GM11168 (cell line): ENCODE measurements around the gene SLC25A22.

Experiments used
- in situ Hi-C: fragments of 300-500 bp; cut with MboI; formaldehyde crosslinking; loops from one replicate; pipeline ENCODE4 v1.12.0; 2022; ENCODE audit warnings: low sequenced_read_pairs; ENCODE audit not compliant: unreplicated experiment

SLC25A22 gene

DNA sequence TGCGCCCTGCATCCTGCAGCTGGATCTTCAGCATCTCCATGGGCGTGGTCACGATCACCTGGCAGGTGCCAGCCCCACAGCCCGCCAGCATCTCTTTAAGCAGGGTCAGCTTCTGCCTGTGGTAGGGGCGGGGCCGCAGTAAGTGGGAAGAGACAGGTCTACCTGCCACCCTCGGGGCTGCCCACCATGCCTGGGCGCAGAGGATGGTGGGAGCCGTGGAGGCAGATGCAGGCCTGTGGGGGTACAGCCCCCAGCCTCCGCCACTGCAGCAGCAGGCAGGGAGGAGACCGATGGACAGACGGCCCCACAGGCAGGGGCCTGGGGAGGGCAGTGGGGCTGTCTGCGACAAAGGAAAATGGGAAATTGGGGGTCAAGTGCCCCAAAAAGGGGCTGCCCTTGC is 5.2 kb downstream of the SLC25A22 start:
- in situ Hi-C loops: no loop called here

DNA sequence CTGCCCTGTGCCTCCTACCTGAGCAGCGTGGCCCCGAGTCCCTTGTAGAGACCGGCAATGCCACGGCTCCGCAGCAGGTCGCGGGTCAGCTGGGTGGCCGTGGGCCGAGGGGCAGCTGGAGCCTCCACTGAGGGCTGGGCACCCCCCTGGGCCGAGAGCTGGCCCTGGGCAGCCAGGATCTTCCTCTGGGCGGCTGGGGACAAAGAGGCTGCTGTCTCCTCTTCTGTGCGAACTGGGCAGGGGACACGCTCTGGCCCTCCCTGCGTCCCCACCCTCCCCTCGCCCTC is 5.6 kb downstream of the SLC25A22 start:
- in situ Hi-C loops: no loop called here

DNA sequence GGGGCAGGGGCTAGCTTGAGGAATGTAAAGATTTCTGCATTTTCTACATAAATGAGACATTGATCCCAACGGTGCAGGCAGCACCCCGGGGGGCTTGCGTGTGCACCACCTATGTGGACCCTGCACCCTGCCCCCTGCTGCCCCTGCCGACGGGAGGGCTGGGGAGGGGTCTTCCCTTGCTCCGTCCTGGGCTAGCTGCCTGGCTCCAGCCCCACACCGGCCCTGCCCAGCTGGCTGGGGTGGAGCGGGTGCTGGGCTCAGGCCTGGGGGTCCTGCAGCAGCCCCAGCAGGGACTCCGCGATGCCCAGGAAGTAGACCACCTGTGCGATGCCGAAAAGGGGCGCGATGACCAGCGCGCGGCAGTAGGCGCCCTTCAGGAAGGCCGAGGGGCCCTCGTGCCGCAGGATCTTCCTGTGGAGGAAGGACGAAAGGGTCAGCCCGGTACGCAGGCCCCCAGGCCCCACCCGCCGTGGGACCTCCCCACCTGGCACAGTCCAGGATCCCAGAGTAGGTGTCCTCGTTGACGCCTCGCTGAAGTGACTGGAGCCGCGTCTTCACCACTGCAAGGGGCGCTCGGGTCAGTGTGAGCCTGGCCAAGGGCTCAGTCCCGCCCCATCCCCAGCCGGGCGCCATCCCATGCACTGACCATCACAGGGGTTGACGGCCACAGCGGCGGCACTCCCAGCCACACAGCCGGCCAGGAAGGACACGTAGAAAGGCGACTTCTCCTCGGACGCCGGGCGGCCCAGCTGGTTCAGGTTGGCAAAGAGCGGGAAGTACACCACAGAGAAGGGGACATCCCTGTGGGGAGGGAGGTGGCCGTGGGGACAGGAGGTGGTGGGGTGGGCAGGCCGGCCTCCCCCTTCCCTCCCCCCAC is 6.2 kb downstream of the SLC25A22 start:
- in situ Hi-C loops: no loop called here

DNA sequence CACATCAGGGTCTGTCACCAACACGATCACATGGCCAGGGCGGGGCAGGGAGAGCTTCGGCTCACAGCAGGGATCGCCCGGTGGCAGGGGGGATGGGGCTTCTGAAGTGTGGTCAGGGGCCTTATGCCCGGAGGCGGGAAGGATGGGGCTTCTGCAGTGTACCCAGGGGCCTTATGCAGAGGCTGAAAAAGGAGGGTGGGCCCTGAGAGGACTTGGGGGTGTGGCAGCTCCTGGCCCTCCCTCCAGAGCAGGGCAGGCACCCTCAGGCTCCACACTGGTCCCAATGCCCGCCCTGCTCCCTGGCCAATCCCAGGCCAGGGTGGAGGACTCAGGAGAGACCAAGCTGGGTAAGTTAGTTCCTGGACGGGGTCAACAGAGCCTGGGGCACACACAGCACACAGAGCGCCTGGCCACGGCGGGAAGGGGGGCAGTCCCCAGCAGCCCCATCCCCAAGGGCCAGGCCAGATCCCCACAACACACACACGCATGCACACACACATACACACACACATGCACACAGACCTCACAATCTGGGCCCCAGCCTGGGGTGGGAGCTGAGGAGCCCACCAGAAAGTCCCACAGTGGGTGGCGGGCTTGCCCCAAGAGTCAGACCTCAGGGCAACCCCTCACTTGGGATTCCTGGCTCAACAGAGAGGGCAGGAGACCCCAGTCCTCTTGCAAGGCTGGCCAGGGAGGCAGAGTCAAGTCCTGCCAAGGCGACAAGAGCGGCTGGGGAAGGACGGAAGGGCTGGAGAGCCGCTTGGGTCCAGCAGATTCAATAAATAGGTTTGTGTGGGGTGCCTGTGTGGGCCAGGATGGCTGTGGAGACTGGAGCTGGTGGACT is 7.1 kb downstream of the SLC25A22 start:
- in situ Hi-C loops: no loop called here

DNA sequence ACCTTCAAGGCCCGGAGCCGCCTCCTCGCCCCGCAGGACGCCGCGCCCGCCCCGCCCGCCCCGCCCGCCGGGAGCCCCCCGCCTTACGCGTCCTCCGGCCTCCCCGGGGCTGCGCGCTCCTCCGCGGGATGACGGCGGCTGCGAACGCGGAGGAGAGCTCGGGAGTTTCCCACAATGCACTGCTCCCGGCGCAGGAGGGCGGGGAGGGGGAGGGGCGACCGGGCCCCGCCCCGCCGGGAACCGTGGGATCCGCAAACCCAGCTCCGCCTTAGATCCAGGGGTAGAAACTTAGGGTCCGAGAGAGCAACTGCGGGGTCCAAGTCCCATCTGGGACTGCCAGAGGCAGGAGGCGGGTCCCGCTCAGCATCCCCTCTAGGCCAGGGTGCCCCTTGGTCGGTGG is 8.1 kb downstream of the SLC25A22 start, which contains the start of gene CEND1:
TSS of gene CEND1 (minus strand) at position 148 of the 400 bp plus-strand sequence. CDS start 1,514 bp downstream, outside the sequence.
- in situ Hi-C loops: no loop called here

DNA sequence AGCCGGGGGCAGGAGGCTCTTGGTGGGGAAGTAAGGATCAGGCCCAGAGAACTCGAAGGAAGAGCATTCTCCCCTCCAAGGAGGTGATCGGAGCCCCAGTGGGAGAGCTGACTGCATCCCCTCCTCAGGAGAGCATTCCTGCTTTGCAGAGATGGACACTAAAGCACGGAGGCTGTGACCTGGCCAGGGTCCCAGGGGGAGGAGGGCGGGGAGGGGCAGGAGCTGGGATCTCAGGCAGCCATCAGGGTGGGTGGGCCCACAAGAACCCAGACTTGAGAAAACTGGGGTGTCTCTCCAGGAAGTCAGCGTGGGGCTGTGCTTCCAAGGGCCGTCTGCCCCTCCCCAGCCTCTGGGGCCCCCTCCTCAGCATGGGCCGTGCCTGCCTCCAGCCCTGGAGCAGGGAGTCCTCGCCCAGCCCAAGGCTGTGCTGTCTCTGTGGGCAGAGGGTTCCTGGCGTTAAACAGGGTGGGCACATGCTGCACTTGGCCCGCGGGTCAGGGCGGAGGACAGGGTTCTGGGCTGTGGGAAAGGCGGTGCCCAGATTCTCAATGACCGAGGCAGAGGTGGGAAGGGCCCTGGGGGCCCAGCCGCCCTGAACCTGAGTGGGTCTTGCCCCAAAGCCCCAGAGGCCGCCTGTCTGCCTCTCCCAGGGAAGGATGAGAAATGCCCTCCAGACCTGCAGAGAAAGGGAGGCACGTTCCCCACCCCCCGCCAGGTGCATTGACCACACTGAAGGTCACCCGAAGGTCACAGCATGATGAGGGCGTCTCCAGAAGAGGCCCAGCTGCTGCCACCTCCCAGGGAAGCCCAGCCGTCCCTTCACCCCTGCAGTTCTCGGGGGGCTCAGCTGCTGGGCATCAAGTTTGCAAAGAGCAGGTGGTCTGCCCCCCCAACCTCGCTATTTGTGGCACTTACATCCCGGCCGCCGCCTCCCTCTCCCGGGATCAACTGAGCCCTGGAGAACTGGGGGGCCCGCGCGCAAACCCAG is 8.8 kb downstream of the SLC25A22 start:
- in situ Hi-C loops: no loop called here

DNA sequence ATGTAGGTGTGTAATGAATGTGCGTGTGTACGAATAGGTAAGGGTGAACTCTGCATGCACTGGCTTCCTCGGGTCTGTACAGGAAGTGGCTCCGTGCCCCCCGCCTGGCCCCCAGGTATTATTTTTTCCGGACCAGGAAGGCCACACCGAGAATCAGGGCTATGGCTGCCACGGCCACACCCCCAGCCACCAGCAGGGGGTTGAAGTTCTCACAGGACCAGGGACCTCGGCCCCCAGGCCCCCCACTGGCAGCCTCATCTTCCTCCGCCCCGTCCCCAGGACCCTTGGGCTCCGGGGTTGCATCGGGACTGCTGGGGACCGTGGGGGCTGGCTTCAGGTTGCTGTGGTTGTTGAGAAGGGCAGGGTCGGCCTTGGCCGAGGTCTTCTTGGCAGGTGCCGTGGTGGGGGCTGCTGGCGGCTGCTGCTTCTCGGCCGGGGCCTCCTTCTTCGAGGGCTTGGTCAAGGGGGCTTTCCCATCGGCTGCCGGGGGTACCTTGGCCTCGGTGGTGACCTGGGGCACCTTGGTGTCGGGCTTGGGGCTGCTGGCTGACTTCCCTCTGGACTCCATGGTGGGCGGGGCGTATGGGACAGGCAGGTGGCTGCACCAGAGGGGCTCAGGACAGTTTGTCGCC is 10.0 kb downstream of the SLC25A22 start:
- in situ Hi-C loops: no loop called here

DNA sequence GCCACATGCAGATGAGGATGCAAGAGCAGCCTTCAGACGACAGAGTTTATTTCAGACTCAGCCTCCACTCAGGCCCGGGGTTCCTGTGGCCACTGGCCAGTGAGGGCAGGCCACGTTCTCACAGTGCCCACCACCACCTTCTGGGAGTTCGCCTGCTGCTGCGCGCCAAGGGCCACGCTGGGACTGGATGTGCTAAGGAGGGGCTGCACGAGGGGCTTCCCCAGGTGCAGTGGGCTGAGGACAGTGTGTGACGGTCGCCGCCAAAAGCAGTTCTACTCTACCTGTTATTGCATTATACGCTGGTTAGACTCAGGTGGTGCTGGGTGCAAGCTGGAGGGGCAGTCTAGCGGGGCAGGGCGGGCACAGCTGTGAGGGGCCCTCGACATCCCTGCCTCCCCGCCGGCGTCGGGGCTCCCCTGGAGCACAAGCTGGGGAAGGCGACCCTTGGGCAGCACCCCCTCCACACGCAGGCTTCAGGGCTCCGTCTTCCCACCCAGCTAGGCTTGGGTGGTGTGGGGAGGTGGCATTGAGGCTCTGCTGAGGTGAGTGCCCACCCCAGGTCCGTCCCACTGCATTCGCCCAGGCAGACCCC is 10.9 kb downstream of the SLC25A22 start:
- in situ Hi-C loops: no loop called here

DNA sequence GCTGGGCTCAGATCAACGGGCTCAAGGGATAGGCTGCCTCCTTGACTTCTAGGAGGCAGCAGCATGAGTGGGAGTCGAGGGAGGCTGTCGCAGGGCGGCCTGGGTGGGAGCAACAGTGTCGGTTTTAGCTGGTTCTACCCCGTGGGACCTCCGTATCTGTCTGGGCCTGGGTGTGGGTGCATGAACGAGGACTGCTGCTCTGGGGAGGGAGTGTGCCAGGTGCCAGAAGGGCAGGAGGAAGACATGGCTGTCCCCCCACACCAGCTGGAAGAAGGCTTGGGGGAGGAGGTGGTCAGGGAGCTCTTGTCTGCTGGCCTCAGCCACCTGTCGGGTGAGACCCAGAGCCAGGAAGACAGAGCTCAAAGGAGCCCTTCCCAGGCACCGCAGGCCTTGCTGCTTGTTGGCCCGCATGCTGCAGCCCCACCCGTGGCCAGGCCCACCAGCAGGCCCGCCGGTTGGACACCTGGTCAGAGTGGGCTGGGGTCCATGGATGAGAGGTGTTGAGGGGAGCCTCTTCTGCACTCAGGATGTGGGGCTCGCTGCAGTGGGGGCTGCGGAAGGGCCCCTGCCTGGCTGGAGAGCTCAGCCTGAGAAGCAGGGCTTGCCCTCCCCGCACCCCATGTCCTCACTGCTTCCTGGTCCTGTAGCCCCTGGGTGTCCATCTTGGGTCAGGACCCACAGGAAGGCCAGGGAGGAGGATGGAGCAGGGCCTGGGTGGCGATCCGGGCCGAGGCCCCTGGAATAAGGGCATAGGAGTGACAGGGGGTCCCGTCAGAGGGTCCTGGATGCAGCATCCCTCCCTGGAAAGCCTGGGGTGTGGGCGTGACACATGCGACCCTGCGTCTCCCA is 11.6 kb downstream of the SLC25A22 start:
- in situ Hi-C loops: no loop called here

DNA sequence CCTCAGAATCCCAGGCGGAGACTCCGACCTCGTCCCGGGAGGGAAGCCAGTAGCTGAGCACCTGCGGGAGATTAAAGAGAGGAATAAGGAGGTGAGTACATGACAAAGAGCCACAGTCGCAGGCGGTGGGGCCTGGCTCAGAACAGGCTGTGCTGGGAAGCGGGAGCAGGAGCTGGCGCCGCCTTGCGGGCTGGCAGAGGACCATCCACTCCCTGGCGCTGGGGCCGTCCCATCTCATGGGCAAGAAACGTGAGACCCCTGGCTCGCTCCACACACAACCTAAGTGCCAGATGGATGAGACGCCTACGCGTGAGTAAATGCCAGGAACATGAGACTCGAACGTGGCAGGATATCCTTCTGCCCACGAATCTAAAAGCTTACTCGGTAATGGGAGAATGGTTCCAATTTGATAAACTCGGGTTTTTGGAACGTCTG is 14.5 kb downstream of the SLC25A22 start:
- in situ Hi-C loops: no loop called here

DNA sequence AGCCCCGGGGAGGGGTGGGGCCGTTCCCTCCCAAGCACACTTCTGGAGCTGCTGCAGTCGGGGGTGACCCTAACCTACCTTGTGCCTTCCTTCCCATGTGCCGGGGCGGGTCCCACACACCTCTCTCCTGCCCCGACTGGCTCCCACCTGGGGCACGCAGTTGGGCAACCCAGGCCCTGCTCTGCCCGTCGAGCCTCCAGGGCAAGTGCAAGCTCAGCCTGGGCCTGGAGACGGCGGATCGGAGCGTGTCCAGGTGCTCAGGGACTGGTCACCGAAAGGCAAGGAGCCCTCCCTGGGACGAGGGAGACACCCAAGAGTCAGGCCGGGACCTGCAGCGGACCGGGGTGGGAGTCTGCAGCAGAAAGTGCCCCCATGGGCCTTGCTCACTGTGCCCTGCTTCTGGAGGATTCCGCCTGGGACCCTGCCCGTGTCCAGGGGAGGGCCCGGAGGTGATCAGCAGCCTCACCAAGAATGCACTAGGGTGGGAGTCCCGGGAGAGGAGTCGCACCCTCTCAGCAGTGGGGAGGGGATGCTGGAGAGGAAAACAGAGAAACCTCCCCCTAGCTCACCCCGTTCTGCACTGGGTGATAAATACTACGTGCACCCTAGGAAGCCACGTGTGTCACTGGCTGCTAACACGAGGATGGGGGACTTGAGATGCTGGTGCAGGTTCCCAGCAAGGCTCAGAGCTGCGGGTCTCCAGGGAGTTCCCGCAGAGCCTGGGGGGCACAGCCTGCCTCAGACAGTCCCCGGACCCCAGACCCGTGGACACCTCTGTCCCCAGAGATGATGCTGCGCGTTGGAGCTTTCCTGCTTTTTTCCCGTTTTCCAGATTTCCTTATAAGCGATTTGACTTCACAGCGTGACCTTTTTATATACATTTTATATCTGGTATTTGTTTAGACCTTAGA is 15.6 kb downstream of the SLC25A22 start:
- in situ Hi-C loops: no loop called here

DNA sequence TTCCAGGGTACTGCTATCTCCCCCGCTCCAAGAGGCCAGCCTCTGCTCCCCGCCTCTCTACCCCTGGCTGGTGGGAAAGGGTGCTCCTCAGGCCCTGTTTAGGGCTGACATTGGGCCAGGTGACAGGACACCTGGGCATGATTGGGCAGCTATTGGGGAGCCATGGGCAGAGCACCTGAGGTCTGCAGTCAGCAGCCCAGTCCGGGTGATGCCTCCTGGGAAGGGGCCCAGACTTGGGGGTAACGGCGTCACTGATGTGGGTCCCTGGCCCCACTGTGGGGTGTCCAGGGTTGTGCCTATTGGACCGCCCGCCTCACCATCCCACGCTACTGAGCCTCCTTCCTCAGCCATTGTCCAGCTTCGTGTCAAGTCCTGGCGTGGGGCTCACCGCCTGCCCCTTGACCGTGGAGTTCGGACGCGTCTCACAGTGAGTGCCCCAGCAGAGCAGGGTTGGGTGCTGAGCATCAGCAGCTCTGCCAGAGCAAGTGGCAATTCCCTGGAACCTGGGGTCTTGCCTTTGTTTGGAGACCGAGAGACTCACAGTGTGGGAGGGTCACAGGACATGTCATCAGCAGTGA is 18.0 kb downstream of the SLC25A22 start:
- in situ Hi-C loops: no loop called here

DNA sequence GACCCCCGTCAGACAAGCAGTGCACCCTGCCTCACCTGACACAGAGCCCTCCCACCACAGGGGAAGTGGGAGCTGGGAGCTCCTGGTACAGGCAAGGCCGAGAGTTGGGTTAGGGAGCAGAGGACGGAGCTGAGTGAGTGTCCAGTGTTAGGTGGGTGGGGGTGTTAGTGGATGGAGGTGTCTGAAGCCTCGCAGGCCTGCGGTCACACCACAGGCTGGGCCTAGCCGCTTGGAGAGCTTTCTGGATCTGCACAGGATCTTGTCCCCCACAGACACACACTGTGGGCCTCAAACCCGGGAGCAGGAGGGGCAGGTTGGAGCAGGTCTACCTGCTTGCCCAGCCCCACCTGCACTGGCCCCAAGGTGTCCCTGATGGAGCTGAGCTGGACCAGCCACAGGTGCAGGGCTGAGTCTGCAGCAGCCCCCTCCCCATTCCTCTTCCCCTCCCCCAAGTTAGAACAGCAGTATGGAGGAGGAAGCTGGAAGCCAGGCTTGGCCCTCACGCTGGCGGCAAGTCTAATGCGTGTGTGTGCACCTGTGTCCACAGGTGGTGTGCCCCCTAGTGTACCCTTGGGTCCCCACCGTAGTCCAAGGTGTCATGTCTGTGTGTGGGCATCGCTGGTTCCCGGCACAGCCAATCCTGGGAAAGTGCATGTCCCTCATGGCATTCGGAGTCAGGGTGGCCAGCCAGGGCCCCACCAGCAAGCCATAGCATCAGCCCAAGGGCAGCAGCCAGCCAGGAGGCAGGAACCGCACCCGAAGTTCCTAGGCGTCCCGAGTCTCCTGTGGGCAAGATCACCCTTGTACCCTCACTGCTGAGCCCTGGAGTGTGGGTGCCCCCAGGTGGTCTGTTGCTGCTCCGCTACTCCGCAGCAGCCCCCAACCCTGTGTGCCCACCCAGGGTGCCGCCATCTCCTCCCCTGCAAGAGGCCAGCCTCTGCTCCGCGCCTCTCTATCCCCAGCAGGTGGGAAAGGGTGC is 18.8 kb downstream of the SLC25A22 start:
- in situ Hi-C loops: no loop called here

DNA sequence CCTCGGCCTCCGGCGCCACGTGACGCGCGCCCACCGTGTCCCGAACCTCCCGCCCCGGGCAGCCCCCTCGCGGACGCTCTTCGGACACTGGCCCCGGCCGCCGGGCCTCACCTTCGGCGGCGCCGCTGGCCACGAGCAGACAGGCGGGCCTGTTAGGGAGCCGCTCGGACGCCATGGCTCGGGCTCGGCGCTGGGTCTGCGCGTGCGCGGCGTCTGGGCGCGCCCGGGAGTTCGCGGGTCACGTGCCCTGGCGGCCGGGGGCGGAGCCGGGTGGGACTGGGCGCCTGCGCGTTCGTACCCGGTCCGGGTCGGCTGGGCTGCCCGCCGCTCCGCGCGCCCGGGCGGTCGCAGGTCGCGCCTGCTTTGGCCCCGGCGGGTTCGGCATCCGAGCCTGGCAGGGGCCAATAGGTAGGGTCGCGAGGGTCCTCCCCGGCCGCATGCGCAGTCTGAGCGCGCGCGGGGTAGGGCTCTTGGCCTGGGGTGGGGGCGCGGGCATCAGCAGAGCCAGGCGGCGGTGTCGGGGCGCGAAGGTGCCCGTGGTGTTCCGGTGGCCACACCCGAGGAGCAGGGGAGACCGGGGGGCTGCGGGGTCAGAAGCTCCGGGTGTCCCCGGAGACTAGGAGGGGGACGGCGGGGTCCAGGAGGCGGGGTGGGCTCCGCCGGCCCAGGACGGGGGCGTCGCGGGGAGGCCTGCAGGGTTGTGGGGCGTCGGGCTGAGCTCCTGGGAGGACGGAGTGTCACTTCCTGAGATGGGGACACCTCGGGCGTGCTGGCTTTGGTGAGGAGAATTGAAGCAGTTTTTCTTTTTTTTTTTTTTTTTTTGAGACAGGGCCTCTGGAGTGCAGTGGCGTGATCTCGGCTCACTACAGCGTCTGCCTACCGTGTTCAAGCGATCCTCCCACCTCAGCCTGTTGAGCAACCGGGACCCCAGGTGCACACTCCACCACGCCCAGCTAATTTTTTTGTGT is 20.5 kb downstream of the SLC25A22 start, which contains the start of gene GATD1:
TSS of gene GATD1 (minus strand) at position 200 of the 968 bp plus-strand sequence. CDS start at position 175, 25 bp downstream.
- in situ Hi-C loops: no loop called here
